DND-41 (cell line): ENCODE data around the gene OPRD1.

Source experiments
- EZH2 ChIP-seq: IDR thresholded peaks from 3 replicates; pipeline ENCODE4 v1.6.1; 2012; ENCODE audit warnings: borderline replicate concordance, low read depth, mild to moderate bottlenecking, moderate library complexity, low read length, inconsistent platforms; ENCODE audit not compliant: severe bottlenecking
- TF ChIP-seq, protein P1 (sequence below): IDR thresholded peaks from 2 replicates; pipeline ENCODE4 v1.5.1; 2012; ENCODE audit warnings: borderline replicate concordance, low read length, moderate library complexity, mild to moderate bottlenecking; ENCODE audit not compliant: poor library complexity, severe bottlenecking; ENCODE audit errors: extremely low read depth

DNA sequence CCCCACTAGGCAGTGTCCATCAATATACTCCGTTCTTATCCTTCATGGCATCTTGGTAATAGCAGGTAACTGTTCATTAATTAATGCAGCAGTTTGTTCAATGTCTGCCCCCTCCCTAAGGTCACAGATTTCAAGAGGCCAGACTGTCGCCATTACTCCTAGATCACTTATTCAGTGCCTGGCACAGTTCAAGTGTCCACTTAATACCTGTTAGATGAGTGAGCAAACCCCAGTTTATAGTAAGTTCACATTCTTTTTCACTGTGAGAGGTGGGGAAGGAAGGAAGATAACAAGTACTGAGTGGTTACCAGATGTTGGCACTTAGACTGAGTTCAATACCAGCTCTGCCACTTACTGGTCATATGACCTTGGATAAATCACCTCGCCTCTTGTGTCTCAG lies 36.4 kb downstream of the OPRD1 start:
- TF ChIP-seq, protein P1, sequence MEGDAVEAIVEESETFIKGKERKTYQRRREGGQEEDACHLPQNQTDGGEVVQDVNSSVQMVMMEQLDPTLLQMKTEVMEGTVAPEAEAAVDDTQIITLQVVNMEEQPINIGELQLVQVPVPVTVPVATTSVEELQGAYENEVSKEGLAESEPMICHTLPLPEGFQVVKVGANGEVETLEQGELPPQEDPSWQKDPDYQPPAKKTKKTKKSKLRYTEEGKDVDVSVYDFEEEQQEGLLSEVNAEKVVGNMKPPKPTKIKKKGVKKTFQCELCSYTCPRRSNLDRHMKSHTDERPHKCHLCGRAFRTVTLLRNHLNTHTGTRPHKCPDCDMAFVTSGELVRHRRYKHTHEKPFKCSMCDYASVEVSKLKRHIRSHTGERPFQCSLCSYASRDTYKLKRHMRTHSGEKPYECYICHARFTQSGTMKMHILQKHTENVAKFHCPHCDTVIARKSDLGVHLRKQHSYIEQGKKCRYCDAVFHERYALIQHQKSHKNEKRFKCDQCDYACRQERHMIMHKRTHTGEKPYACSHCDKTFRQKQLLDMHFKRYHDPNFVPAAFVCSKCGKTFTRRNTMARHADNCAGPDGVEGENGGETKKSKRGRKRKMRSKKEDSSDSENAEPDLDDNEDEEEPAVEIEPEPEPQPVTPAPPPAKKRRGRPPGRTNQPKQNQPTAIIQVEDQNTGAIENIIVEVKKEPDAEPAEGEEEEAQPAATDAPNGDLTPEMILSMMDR, result no peak
- no peak for TF ChIP-seq EZH2
